8988T (cell line): ENCODE measurements around the gene FNDC3B.
A peak's percentile ranks its signal among the peaks of the same experiment; 100 is the strongest.

Experiments used
- DNase-seq: peaks from one replicate; pipeline ENCODE4 v3.0.0; 2011

The FNDC3B gene

GRCh38 chr3:172140499-172141391 lies 101.4 kb downstream of the FNDC3B start:
- no peak for DNase-seq

GRCh38 chr3:172142051-172142863 lies 102.9 kb downstream of the FNDC3B start:
- DNase-seq, result no peak

- no peak for DNase-seq
Observed at GRCh38 chr3:172142864-172143451, 103.6 kb downstream of the FNDC3B start.

GRCh38 chr3:172143739-172144497 lies 104.5 kb downstream of the FNDC3B start:
- DNase-seq, result no peak

GRCh38 chr3:172144601-172145000 lies 105.2 kb downstream of the FNDC3B start:
- no peak for DNase-seq

GRCh38 chr3:172145031-172145686 lies 105.8 kb downstream of the FNDC3B start:
- no peak for DNase-seq

GRCh38 chr3:172146349-172146748 lies 107.0 kb downstream of the FNDC3B start:
- DNase-seq, result no peak

GRCh38 chr3:172147113-172147818 lies 107.9 kb downstream of the FNDC3B start:
- no peak for DNase-seq

GRCh38 chr3:172148241-172148640 lies 108.9 kb downstream of the FNDC3B start:
- no peak for DNase-seq

- no peak for DNase-seq
Observed at GRCh38 chr3:172148702-172149565, 109.6 kb downstream of the FNDC3B start.

GRCh38 chr3:172150268-172150667 lies 110.9 kb downstream of the FNDC3B start:
- no peak for DNase-seq

GRCh38 chr3:172150913-172151650 lies 111.7 kb downstream of the FNDC3B start:
- DNase-seq, result no peak

- DNase-seq, result no peak
Observed at GRCh38 chr3:172151651-172152649, 112.6 kb downstream of the FNDC3B start.

GRCh38 chr3:172152874-172153273 lies 113.5 kb downstream of the FNDC3B start:
- no peak for DNase-seq

GRCh38 chr3:172153335-172153861 lies 114.0 kb downstream of the FNDC3B start:
- DNase-seq, result peak; percentile 23

GRCh38 chr3:172154768-172155664 lies 115.6 kb downstream of the FNDC3B start:
- no peak for DNase-seq
